ENCODE measurements around the gene LDLRAD4. TPM values are rescaled to one million over a fixed set of nuclear protein-coding genes. Genes with fewer than 3 reads are reported as not detected.

Gene LDLRAD4
- polyA plus RNA-seq, 3 donors = 10.3 to 11.5 (median 10.9) TPM

GRCh38 chr18:13611601-13612195 is 393.1 kb downstream of the LDLRAD4 start:
- no peak for DNase-seq (ENCODE audit: extremely low read depth in 1 of 11, low read depth in 9 of 11, low spot score in 4 of 11)

- DNase-seq (ENCODE audit: extremely low read depth in 1 of 11, low read depth in 9 of 11, low spot score in 4 of 11) = no peak
These were observed 393.8 kb downstream of the LDLRAD4 start for GRCh38 chr18:13612196-13612997.

GRCh38 chr18:13613099-13613498 is 394.5 kb downstream of the LDLRAD4 start:
- no peak for DNase-seq (ENCODE audit: extremely low read depth in 1 of 11, low read depth in 9 of 11, low spot score in 4 of 11)

GRCh38 chr18:13613591-13614501 is 395.3 kb downstream of the LDLRAD4 start:
- DNase-seq (ENCODE audit: extremely low read depth in 1 of 11, low read depth in 9 of 11, low spot score in 4 of 11) = no peak

GRCh38 chr18:13614641-13615288 is 396.2 kb downstream of the LDLRAD4 start:
- no peak for DNase-seq (ENCODE audit: extremely low read depth in 1 of 11, low read depth in 9 of 11, low spot score in 4 of 11)

- DNase-seq (ENCODE audit: extremely low read depth in 1 of 11, low read depth in 9 of 11, low spot score in 4 of 11) = no peak
These were observed 396.9 kb downstream of the LDLRAD4 start for GRCh38 chr18:13615432-13615861.

- no peak for DNase-seq (ENCODE audit: extremely low read depth in 1 of 11, low read depth in 9 of 11, low spot score in 4 of 11)
These were observed 397.5 kb downstream of the LDLRAD4 start for GRCh38 chr18:13616041-13616440.

- DNase-seq (ENCODE audit: extremely low read depth in 1 of 11, low read depth in 9 of 11, low spot score in 4 of 11) = no peak
These were observed 398.0 kb downstream of the LDLRAD4 start for GRCh38 chr18:13616525-13617035.

GRCh38 chr18:13617826-13618515 is 399.4 kb downstream of the LDLRAD4 start:
- DNase-seq (ENCODE audit: extremely low read depth in 1 of 11, low read depth in 9 of 11, low spot score in 4 of 11) = no peak

- no peak for DNase-seq (ENCODE audit: extremely low read depth in 1 of 11, low read depth in 9 of 11, low spot score in 4 of 11)
These were observed 400.3 kb downstream of the LDLRAD4 start for GRCh38 chr18:13618760-13619438.

GRCh38 chr18:13619505-13620205 is 401.1 kb downstream of the LDLRAD4 start:
- DNase-seq (ENCODE audit: extremely low read depth in 1 of 11, low read depth in 9 of 11, low spot score in 4 of 11) = no peak

GRCh38 chr18:13620206-13620672 is 401.7 kb downstream of the LDLRAD4 start:
- no peak for DNase-seq (ENCODE audit: extremely low read depth in 1 of 11, low read depth in 9 of 11, low spot score in 4 of 11)

GRCh38 chr18:13620818-13621445 is 402.4 kb downstream of the LDLRAD4 start:
- no peak for DNase-seq (ENCODE audit: extremely low read depth in 1 of 11, low read depth in 9 of 11, low spot score in 4 of 11)

GRCh38 chr18:13621446-13621849 is 402.9 kb downstream of the LDLRAD4 start:
- no peak for DNase-seq (ENCODE audit: extremely low read depth in 1 of 11, low read depth in 9 of 11, low spot score in 4 of 11)

GRCh38 chr18:13621886-13622619 is 403.5 kb downstream of the LDLRAD4 start:
- DNase-seq (ENCODE audit: extremely low read depth in 1 of 11, low read depth in 9 of 11, low spot score in 4 of 11) = no peak

- no peak for DNase-seq (ENCODE audit: extremely low read depth in 1 of 11, low read depth in 9 of 11, low spot score in 4 of 11)
These were observed 404.2 kb downstream of the LDLRAD4 start for GRCh38 chr18:13622751-13623150.
